SK-N-MC (cell line): ENCODE results near the gene USH1G.

ENCODE experiments used
- EZH2 ChIP-seq: fragments of 200-600 bp; sonication (generic); IDR thresholded peaks from one replicate; pipeline ENCODE4 v1.6.1; 2017; ENCODE audit warnings: antibody characterized with exemption
- FOXP2 ChIP-seq: optimal IDR thresholded peaks from 2 replicates; pipeline ENCODE3; 2011; ENCODE audit warnings: mild to moderate bottlenecking, moderate library complexity; ENCODE audit not compliant: insufficient read depth; ENCODE audit errors: extremely low read length, control extremely low read depth
- POLR2AphosphoS5 ChIP-seq: IDR thresholded peaks from 2 replicates; pipeline ENCODE4 v1.6.1; 2012; ENCODE audit warnings: mild to moderate bottlenecking, low read depth, low read length, borderline replicate concordance

DNA sequence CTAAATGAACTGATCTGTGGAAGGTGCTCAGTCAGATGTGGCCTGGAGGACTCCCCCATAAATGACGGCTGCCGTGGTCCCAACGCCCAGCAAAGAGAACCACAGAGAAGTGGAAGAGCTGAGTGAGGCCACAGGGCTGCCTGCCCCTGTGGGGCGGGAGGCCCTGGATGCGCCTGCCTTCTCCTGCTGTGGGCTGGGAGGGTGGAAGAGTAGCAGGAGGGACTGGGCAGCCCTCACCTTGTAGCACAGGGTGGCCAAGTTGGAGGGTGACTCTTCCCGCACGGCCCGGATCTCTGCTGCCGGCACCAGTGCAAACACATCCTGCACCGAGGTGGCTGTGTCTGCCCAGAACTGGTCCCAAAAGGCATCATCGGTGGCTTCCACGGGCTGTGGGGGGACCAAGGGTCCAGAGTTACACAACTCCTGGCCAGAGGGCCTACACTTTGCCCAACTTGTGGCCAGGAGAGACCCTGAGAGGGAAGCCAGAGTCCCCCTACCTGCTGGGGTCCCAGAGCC is 41.2 kb upstream of the USH1G start:
- no peak for TF ChIP-seq FOXP2
- no peak for TF ChIP-seq POLR2AphosphoS5
- TF ChIP-seq EZH2, result no peak
